ENCODE results near the gene RSPO3.

GRCh38 chr6:127131275-127131674 lies 12.8 kb downstream of the RSPO3 start:
- TF ChIP-seq POLR2A (IDR thresholded peaks at IDR 0.05) (no peak), CTCF (IDR thresholded peaks at IDR 0.05) (no peak)

Measured in uterus (tissue), 2 donors.